DND-41 (cell line): ENCODE measurements around the gene RGS1.

ENCODE experiments used
- EZH2 ChIP-seq: IDR thresholded peaks from 3 replicates; pipeline ENCODE4 v1.6.1; 2012; ENCODE audit warnings: borderline replicate concordance, low read depth, mild to moderate bottlenecking, moderate library complexity, low read length, inconsistent platforms; ENCODE audit not compliant: severe bottlenecking
- TF ChIP-seq, protein P1 (sequence below): IDR thresholded peaks from 2 replicates; pipeline ENCODE4 v1.5.1; 2012; ENCODE audit warnings: borderline replicate concordance, low read length, moderate library complexity, mild to moderate bottlenecking; ENCODE audit not compliant: poor library complexity, severe bottlenecking; ENCODE audit errors: extremely low read depth

DNA sequence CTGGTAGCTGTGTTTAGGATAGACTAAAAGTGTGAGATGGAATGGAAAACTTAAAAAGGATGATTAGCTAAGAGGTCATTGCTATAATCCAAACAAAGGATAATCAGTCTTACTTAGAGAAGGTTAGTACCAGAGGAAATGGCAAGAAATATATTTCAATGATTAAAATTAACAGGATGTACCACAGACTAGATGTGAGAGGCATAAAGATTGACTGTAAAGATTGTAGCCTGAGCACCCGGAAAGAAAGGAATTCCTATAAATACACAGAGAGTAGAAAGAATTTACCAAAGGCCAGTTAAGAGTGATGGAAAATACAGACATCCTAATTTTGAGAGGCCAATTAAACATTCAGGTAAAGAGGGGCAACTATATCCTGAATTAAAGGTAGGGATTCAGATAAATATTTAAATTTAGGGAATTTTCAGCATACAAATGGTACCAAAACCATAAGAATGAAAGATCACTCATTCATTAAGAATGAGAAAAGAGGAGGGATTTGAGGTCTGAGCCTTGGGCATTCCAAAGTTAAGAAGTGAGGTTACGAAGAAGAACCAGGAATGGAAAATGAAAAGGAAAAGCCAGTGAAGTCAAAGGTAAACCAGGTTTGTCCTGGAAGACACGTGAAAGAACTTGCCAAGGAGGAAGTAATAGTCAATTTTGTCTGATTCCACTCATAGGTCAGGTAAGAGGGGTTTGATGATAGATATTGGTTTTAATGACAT lies 46.4 kb upstream of the RGS1 start:
- TF ChIP-seq, protein P1, sequence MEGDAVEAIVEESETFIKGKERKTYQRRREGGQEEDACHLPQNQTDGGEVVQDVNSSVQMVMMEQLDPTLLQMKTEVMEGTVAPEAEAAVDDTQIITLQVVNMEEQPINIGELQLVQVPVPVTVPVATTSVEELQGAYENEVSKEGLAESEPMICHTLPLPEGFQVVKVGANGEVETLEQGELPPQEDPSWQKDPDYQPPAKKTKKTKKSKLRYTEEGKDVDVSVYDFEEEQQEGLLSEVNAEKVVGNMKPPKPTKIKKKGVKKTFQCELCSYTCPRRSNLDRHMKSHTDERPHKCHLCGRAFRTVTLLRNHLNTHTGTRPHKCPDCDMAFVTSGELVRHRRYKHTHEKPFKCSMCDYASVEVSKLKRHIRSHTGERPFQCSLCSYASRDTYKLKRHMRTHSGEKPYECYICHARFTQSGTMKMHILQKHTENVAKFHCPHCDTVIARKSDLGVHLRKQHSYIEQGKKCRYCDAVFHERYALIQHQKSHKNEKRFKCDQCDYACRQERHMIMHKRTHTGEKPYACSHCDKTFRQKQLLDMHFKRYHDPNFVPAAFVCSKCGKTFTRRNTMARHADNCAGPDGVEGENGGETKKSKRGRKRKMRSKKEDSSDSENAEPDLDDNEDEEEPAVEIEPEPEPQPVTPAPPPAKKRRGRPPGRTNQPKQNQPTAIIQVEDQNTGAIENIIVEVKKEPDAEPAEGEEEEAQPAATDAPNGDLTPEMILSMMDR: no peak
- no peak for TF ChIP-seq EZH2
